HG03097 (cell line): ENCODE data around the gene CREB1.
"Not testable (repeated sequence)": the region's sequence is repeated elsewhere in the genome, so short reads cannot be mapped to it uniquely, and the experiment has no call there.

Experiments used
- ATAC-seq: cut with Tn5 transposase; IDR thresholded peaks from one replicate; pipeline ENCODE4 v1.9.1; 2021; ENCODE audit not compliant: unreplicated experiment, low FRiP score

The CREB1 gene

DNA sequence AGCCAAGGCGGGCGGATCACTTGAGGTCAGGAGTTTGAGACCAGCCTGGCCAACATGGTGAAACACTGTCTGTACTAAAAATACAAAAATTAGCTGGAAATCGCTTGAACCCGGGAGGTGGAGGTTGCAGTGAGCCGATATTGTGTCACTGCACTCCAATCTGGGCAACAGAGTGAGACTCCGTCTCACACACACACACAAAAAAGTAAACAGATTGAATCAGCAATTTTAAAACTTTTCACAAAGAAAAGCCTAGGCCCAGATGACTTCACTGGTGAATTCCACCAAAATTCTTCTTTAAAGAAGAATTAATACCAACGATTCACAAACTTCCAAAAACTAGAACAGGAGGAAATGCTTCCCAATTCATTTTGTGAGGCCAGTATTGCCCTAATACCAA lies 116.8 kb downstream of the CREB1 start:
- ATAC-seq: not testable (repeated sequence)
